Neural cell (in vitro differentiated cells): ENCODE results near the gene NLRP6. TPM values are rescaled to one million over a fixed set of nuclear protein-coding genes. Genes with fewer than 3 reads are reported as not detected.

Experiments used
- H2AFZ ChIP-seq: fragments of 200-600, 300-800 bp; sonication (generic), shearing (Covaris generic); 2 replicates; pipeline ENCODE4 v1.6.0; 2014; ENCODE audit warnings: low read depth, mild to moderate bottlenecking, antibody characterized with exemption, low read length, moderate library complexity
- H3F3A ChIP-seq: fragments of 200-600 bp; shearing (Covaris generic); 2 replicates; pipeline ENCODE4 v1.6.1; 2016; ENCODE audit warnings: mild to moderate bottlenecking, moderate library complexity, mixed read lengths, antibody characterized with exemption, low read length; ENCODE audit not compliant: insufficient read depth, poor library complexity, severe bottlenecking
- H3K27ac ChIP-seq: fragments of 200-600, 300-800 bp; sonication (generic), shearing (Covaris generic); 2 replicates; pipeline ENCODE4 v1.5.1; 2014; ENCODE audit warnings: mild to moderate bottlenecking, low read length, moderate library complexity
- H3K27me3 ChIP-seq: fragments of 300-800, 200-600 bp; sonication (generic), shearing (Covaris generic); 2 replicates; pipeline ENCODE4 v1.6.0; 2014; ENCODE audit warnings: mild to moderate bottlenecking, low read depth, low read length, moderate library complexity; ENCODE audit not compliant: insufficient read depth
- H3K36me3 ChIP-seq: fragments of 300-800, 200-600 bp; sonication (generic), shearing (Covaris generic); 2 replicates; pipeline ENCODE4 v1.5.1; 2014; ENCODE audit warnings: mild to moderate bottlenecking, antibody characterized with exemption, low read length, moderate library complexity; ENCODE audit not compliant: insufficient read depth
- H3K4me2 ChIP-seq: fragments of 300-800, 200-600 bp; sonication (generic), shearing (Covaris generic); 2 replicates; pipeline ENCODE4 v1.6.0; 2014; ENCODE audit warnings: mild to moderate bottlenecking, low read length
- H3K4me3 ChIP-seq: fragments of 300-800, 200-600 bp; sonication (generic), shearing (Covaris generic); 2 replicates; pipeline ENCODE4 v1.5.1; 2014; ENCODE audit warnings: mild to moderate bottlenecking, low read length, moderate library complexity
- H3K79me2 ChIP-seq: fragments of 200-600 bp; shearing (Covaris generic); replicated peaks from 2 replicates; pipeline ENCODE4 v1.6.0; 2014; ENCODE audit warnings: mild to moderate bottlenecking, low read length, moderate library complexity; ENCODE audit not compliant: insufficient read depth
- H3K9ac ChIP-seq: fragments of 300-800, 200-600 bp; sonication (generic), shearing (Covaris generic); 2 replicates; pipeline ENCODE4 v1.6.1; 2016; ENCODE audit warnings: mild to moderate bottlenecking, low read length, mixed read lengths
- H3K9me2 ChIP-seq: fragments of 200-600 bp; shearing (Covaris generic); 2 replicates; pipeline ENCODE4 v1.6.1; 2016; ENCODE audit warnings: mild to moderate bottlenecking, low read length, mixed read lengths; ENCODE audit not compliant: insufficient read depth
- H3K9me3 ChIP-seq: fragments of 200-600, 300-800 bp; sonication (generic), shearing (Covaris generic); 2 replicates; pipeline ENCODE4 v1.6.1; 2016; ENCODE audit warnings: mild to moderate bottlenecking, mixed run types, low read length, moderate library complexity, mixed read lengths
- H4K20me1 ChIP-seq: fragments of 200-600 bp; shearing (Covaris generic); 2 replicates; pipeline ENCODE4 v1.6.1; 2016; ENCODE audit warnings: mild to moderate bottlenecking, mixed run types; ENCODE audit not compliant: insufficient read depth
- CTCF ChIP-seq: fragments of 450-650 bp; IDR thresholded peaks from 2 replicates; pipeline ENCODE4 v1.5.1; 2014; ENCODE audit warnings: antibody characterized with exemption, mild to moderate bottlenecking, moderate library complexity; ENCODE audit not compliant: poor library complexity, severe bottlenecking
- EP300 ChIP-seq: fragments of 450-650 bp; conservative IDR thresholded peaks from 2 replicates; pipeline ENCODE4 v1.6.1; 2014; ENCODE audit warnings: antibody characterized with exemption, mild to moderate bottlenecking, moderate library complexity; ENCODE audit not compliant: poor library complexity, severe bottlenecking
- EZH2 ChIP-seq: fragments of 200-600, 300-800 bp; shearing (Covaris generic), sonication (generic); IDR thresholded peaks from 2 replicates; pipeline ENCODE4 v1.6.1; 2014; ENCODE audit warnings: antibody characterized with exemption, low read length, borderline replicate concordance, mild to moderate bottlenecking; ENCODE audit not compliant: insufficient read depth, poor library complexity, severe bottlenecking
- MXI1 ChIP-seq: fragments of 450-650 bp; conservative IDR thresholded peaks from 2 replicates; pipeline ENCODE4 v1.6.1; 2014; ENCODE audit warnings: antibody characterized with exemption, mild to moderate bottlenecking; ENCODE audit not compliant: poor library complexity, severe bottlenecking
- POLR2AphosphoS5 ChIP-seq: IDR thresholded peaks from 2 replicates; pipeline ENCODE4 v1.6.1; 2012
- RAD21 ChIP-seq: fragments of 450-650 bp; conservative IDR thresholded peaks from 2 replicates; pipeline ENCODE4 v1.6.1; 2014; ENCODE audit warnings: antibody characterized with exemption, mild to moderate bottlenecking, moderate library complexity
- REST ChIP-seq: IDR thresholded peaks from 2 replicates; pipeline ENCODE4 v1.6.1; 2012; ENCODE audit warnings: borderline replicate concordance
- SMC3 ChIP-seq: fragments of 450-650 bp; conservative IDR thresholded peaks from 2 replicates; pipeline ENCODE4 v1.6.1; 2014; ENCODE audit warnings: antibody characterized with exemption, mild to moderate bottlenecking, moderate library complexity; ENCODE audit not compliant: poor library complexity
- TAF1 ChIP-seq: IDR thresholded peaks from 2 replicates; pipeline ENCODE4 v1.6.1; 2012; ENCODE audit warnings: low read depth
- polyA plus RNA-seq: library from polyadenylated mRNA; depleted of rRNA; stranded (reverse); fragments of >200 nt; gene quantifications from 2 replicates; pipeline ENCODE4 v1.2.3, GENCODE V29; 2014

Gene NLRP6
- polyA plus RNA-seq, 1 donor from 2014 or later = not detected

GRCh38 chr11:291281-292210 is 13.3 kb downstream of the NLRP6 start:
- H3K4me3 ChIP-seq = no peak overlapping the region
- no peak overlapping the region for H2AFZ ChIP-seq
- no peak overlapping the region for H3K9ac ChIP-seq
- H3F3A ChIP-seq = no peaks in the 10 kb centered on the region
- H3K79me2 ChIP-seq = no peaks in the 10 kb centered on the region
- TF ChIP-seq EP300 (no peak), CTCF (no peak), RAD21 (no peak), EZH2 (no peak), TAF1 (no peak), MXI1 (no peak), SMC3 (no peak)
- no peaks in the 10 kb centered on the region for H3K9me2 ChIP-seq
- no peaks in the 10 kb centered on the region for H3K36me3 ChIP-seq
- no peaks in the 10 kb centered on the region for H3K9me3 ChIP-seq
- H3K27me3 ChIP-seq = peaks cover 19% of the 10 kb centered on the region
- H3K4me2 ChIP-seq = no peak overlapping the region
- no peaks in the 10 kb centered on the region for H4K20me1 ChIP-seq
- H3K27ac ChIP-seq = no peak overlapping the region

- Histone ChIP-seq H3K27me3 (peaks cover 13% of the 10 kb centered on the region), H3K36me3 (no peaks in the 10 kb centered on the region), H3K9ac (no peak overlapping the region), H3K4me3 (no peak overlapping the region), H3K79me2 (no peaks in the 10 kb centered on the region), H3K27ac (no peak overlapping the region), H3K9me3 (no peaks in the 10 kb centered on the region), H2AFZ (no peak overlapping the region), H4K20me1 (no peaks in the 10 kb centered on the region), H3K9me2 (no peaks in the 10 kb centered on the region), H3K4me2 (no peak overlapping the region), H3F3A (no peaks in the 10 kb centered on the region)
- TF ChIP-seq RAD21 (no peak), EP300 (no peak), MXI1 (no peak), CTCF (no peak), EZH2 (no peak), SMC3 (no peak), REST (no peak), POLR2AphosphoS5 (no peak), TAF1 (no peak)
Observed at GRCh38 chr11:292211-293121, 14.3 kb downstream of the NLRP6 start.
